ENCODE data around the gene CARS1.

The CARS1 gene

DNA sequence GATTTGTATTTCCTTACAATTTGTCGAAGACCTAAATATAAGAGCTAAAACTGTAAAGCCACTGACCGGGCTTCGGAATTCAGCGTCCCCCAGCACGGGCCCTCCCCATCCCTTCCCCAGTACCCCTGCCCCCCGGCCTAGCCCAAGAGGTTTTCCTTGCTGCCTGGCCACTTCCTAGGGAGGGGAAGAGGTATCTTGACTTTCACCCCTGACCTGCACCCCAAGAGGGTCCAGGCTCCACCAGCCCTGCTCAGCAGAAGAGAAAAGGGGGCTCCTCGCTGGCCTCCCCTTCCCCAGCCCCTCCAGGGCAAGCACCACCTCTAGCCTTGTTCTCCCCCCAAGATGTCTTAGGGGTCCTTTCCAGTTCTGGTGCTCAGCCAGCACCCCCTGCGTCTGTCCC, 26.1 kb upstream of the CARS1 start:
- Histone ChIP-seq H3K4me3 (ENCODE audit: low read depth in 1 of 2, low read length in 1 of 2) (no peak overlapping the region), H3K36me3 (peaks cover 11% of the 10 kb centered on the region), H3K27me3 (peaks cover 9% of the 10 kb centered on the region), H3K4me1 (ENCODE audit: control insufficient read depth in 1 of 2, insufficient read depth in 1 of 2, low read depth in 1 of 2, low read length in 1 of 2) (no peaks in the 10 kb centered on the region), H3K9me3 (no peaks in the 10 kb centered on the region), H3K27ac (no peak overlapping the region)
- TF ChIP-seq, protein P1, sequence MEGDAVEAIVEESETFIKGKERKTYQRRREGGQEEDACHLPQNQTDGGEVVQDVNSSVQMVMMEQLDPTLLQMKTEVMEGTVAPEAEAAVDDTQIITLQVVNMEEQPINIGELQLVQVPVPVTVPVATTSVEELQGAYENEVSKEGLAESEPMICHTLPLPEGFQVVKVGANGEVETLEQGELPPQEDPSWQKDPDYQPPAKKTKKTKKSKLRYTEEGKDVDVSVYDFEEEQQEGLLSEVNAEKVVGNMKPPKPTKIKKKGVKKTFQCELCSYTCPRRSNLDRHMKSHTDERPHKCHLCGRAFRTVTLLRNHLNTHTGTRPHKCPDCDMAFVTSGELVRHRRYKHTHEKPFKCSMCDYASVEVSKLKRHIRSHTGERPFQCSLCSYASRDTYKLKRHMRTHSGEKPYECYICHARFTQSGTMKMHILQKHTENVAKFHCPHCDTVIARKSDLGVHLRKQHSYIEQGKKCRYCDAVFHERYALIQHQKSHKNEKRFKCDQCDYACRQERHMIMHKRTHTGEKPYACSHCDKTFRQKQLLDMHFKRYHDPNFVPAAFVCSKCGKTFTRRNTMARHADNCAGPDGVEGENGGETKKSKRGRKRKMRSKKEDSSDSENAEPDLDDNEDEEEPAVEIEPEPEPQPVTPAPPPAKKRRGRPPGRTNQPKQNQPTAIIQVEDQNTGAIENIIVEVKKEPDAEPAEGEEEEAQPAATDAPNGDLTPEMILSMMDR (IDR thresholded peaks at IDR 0.05): no peak

DNA sequence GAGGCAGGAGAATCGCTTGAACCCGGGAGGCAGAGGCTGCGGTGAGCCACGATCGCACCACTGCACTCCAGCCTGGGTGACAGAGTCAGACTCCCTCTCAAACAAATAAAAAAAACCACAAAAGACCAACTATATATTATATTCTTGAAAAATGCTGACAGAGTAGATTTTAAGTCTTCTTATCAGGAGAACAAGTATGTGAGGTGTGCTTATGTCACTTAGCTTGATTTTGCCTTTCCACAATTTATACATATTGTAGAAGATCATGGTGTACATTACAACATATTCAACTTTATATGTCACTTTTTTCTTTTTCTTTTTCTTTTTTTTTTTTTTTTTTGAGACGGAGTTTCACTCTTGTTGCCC, 24.1 kb upstream of the CARS1 start:
- H3K36me3 ChIP-seq: no peaks in the 10 kb centered on the region
- H3K27ac ChIP-seq: no peak overlapping the region
- H3K9me3 ChIP-seq: no peaks in the 10 kb centered on the region
- peaks cover 9% of the 10 kb centered on the region for H3K27me3 ChIP-seq
- H3K4me3 ChIP-seq (ENCODE audit: low read depth in 1 of 2, low read length in 1 of 2): no peak overlapping the region
- no peaks in the 10 kb centered on the region for H3K4me1 ChIP-seq (ENCODE audit: control insufficient read depth in 1 of 2, insufficient read depth in 1 of 2, low read depth in 1 of 2, low read length in 1 of 2)
- TF ChIP-seq, protein P1 (IDR thresholded peaks at IDR 0.05): no peak

DNA sequence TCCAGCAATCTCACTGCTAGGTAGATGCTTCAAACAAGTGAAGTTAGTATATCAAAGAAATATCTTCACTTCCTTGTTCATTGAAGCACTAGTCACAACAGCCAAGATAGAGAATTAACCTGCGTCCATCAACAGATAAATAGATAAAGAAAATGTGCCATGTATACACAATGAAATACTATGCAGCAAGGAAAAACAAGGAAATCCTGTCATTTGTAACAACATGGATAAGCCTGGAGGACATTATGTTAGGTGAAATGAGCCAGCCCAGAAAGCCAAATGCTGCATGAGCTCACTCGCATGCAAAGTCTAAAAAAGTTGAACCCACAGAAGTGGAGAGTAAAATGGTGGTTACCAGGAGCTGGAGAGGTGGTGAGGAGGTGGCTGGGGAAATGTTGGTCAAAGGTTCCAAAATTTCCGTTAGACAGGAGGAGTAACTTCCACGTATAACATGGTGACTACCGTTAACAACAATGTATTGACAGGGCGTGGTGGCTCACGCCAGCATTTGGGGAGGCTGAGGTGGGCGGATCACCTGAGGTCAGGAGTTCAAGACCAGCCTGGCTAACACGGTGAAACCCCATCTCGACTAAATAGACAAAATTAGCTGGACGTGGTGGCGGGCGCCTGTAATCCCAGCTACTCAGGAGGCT, 23.6 kb upstream of the CARS1 start:
- TF ChIP-seq, protein P1 (IDR thresholded peaks at IDR 0.05): no peak
- H3K9me3 ChIP-seq: no peaks in the 10 kb centered on the region
- H3K36me3 ChIP-seq: no peaks in the 10 kb centered on the region
- no peaks in the 10 kb centered on the region for H3K4me1 ChIP-seq (ENCODE audit: control insufficient read depth in 1 of 2, insufficient read depth in 1 of 2, low read depth in 1 of 2, low read length in 1 of 2)
- H3K27ac ChIP-seq: no peak overlapping the region
- no peak overlapping the region for H3K4me3 ChIP-seq (ENCODE audit: low read depth in 1 of 2, low read length in 1 of 2)
- H3K27me3 ChIP-seq: peaks cover 9% of the 10 kb centered on the region

DNA sequence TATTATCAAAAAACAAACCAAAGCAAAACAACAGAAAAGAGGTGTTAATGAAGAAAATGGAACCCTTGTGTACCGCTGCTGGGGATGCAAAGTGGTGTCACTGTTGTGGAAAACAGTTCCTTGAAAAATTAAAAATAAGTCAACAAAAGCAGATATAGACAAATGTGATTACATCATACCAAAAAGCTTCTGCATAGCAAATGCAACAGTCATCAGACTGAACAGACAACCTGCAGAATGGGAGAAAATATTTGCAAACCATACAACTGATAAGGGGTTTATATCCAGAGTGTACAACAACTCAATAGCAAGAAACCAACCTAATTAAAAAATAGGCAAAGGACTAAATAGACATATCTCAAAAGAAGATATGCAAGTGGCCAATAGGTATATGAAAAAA, 22.9 kb upstream of the CARS1 start:
- TF ChIP-seq, protein P1 (IDR thresholded peaks at IDR 0.05): no peak
- Histone ChIP-seq H3K36me3 (no peaks in the 10 kb centered on the region), H3K9me3 (no peaks in the 10 kb centered on the region), H3K27me3 (peaks cover 2% of the 10 kb centered on the region), H3K4me3 (ENCODE audit: low read depth in 1 of 2, low read length in 1 of 2) (no peak overlapping the region), H3K27ac (no peak overlapping the region), H3K4me1 (ENCODE audit: control insufficient read depth in 1 of 2, insufficient read depth in 1 of 2, low read depth in 1 of 2, low read length in 1 of 2) (no peaks in the 10 kb centered on the region)

DNA sequence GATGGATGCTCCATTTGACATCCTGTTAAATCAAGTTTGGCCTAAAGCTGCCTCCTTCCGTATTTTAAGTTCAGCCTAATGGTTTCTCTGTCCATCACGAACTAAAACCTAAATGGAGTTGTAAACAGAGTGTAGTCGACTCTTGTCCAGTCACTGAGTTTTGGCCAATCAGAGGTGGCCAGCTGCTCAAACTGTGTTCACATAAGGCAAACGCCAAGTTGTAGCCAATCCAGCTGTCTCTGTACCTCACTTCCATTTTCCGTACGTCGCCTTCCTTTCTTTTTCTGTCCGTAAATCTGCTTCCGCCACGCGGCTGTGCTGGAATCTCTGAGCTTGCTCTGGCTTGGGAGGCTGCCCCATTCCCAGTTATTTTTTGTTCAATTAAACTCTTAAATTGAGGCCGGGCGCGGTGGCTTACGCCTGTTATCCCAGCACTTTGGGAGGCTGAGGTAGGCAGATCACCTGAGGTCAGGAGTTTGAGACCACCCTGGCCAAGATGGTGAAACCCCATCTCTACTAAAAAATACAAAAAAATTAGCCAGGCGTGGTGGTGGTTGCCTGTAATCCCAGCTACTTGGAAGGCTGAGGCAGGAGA, 20.7 kb upstream of the CARS1 start:
- Histone ChIP-seq H3K27me3 (no peaks in the 10 kb centered on the region), H3K4me1 (ENCODE audit: control insufficient read depth in 1 of 2, insufficient read depth in 1 of 2, low read depth in 1 of 2, low read length in 1 of 2) (no peaks in the 10 kb centered on the region), H3K27ac (no peak overlapping the region), H3K9me3 (no peaks in the 10 kb centered on the region), H3K36me3 (no peaks in the 10 kb centered on the region), H3K4me3 (ENCODE audit: low read depth in 1 of 2, low read length in 1 of 2) (no peak overlapping the region)
- TF ChIP-seq, protein P1 (IDR thresholded peaks at IDR 0.05): no peak
